ENCODE results near the gene LHFPL2. TPM values are rescaled to one million over a fixed set of nuclear protein-coding genes. Genes with fewer than 3 reads are reported as not detected.

LHFPL2 gene
- total RNA-seq, 4 donors from 2014 or later = 34.4 to 79.6 (median 51.5) TPM

DNA sequence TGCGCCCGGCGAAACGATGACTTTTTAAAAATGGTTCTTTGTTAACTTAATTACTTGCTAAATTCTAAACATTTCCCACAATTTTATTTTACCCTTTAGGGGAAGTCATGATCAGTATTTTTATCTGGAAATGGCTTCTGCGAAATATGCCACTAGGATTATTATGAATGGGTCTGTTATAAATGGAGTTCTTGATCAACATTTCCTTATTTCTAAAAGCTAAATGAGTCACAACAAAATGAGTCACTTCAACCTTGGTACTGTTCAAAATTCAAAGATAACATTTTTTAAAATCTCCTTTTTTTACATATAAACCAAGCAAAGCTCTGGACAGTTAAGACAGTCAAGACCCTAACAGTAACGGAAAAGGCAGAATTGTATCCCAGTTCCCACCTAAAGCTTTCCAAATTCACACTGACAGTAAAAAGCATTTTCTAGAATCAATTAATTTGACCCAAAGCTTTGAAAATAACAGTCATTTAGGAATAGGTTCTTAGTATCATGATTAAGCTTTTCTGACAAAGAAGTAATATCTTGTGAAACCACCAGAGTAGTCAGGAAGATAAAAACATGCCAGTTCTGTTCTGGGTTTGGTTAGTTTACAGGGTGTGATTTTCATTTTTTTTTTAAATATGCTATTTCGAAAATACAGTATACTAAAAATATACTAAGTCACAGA lies 81.7 kb downstream of the LHFPL2 start:
- peaks cover 0 to 16% (median 3%) of the 10 kb centered on the region in 4 donors for H3K4me1 ChIP-seq
- in situ Hi-C loops (cut with MboI; ENCODE audit: low pct_ligation_motif_present in 1 of 4, low pct_unique_long_range_greater_than_20kb in 1 of 4, low sequenced_read_pairs in 3 of 4) (no loop called here), intact Hi-C loops (cut with DNase I; ENCODE audit: low total_unique reads) (no loop called here)
- TF ChIP-seq EP300 (IDR thresholded peaks at IDR 0.05; ENCODE audit: low read depth) (no peak), POLR2A (IDR thresholded peaks at IDR 0.05) (no peak), POLR2AphosphoS5 (IDR thresholded peaks at IDR 0.05) (no peak)
- TF ChIP-seq, protein P1, sequence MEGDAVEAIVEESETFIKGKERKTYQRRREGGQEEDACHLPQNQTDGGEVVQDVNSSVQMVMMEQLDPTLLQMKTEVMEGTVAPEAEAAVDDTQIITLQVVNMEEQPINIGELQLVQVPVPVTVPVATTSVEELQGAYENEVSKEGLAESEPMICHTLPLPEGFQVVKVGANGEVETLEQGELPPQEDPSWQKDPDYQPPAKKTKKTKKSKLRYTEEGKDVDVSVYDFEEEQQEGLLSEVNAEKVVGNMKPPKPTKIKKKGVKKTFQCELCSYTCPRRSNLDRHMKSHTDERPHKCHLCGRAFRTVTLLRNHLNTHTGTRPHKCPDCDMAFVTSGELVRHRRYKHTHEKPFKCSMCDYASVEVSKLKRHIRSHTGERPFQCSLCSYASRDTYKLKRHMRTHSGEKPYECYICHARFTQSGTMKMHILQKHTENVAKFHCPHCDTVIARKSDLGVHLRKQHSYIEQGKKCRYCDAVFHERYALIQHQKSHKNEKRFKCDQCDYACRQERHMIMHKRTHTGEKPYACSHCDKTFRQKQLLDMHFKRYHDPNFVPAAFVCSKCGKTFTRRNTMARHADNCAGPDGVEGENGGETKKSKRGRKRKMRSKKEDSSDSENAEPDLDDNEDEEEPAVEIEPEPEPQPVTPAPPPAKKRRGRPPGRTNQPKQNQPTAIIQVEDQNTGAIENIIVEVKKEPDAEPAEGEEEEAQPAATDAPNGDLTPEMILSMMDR (IDR thresholded peaks at IDR 0.05) = no peak
- peak overlapping the region in 1 of 4 donors; percentile 11 for H3K27ac ChIP-seq
- no peak for DNase-seq
- H3K4me3 ChIP-seq = no peak overlapping the region
- no peaks in the 10 kb centered on the region for H3K36me3 ChIP-seq
- WGBS, 2 donors (ENCODE audit: low coverage in 1 of 2) = 84 to 88% methylated on average over 7 of the region's 7 CpGs
- H3K9me3 ChIP-seq = no peaks in the 10 kb centered on the region
- no peaks in the 10 kb centered on the region for H3K27me3 ChIP-seq

DNA sequence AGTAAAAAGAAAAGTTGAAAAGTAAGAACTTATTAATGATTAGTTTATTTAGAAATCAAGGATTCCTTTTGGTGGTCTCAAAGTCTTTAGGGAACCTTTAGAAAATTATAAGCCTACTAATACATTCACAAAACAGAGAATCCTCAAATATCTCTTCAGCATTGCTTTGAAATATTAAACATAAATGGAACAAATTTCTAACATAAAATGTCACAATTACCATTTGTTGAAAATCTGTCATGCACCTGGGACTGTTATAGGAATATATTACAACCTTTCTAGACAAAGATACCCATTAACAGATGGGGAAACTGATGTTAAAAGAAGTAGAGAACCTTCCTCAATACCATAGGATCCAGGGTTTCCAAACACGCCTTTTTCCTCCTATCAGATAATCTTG lies 83.2 kb downstream of the LHFPL2 start:
- H3K4me3 ChIP-seq = no peak overlapping the region
- DNase-seq = no peak
- no peaks in the 10 kb centered on the region for H3K27me3 ChIP-seq
- no peak for TF ChIP-seq POLR2A (IDR thresholded peaks at IDR 0.05)
- TF ChIP-seq EP300 (IDR thresholded peaks at IDR 0.05; ENCODE audit: low read depth) = no peak
- no peak for TF ChIP-seq POLR2AphosphoS5 (IDR thresholded peaks at IDR 0.05)
- TF ChIP-seq, protein P1 (IDR thresholded peaks at IDR 0.05) = no peak
- intact Hi-C loops (cut with DNase I; ENCODE audit: low total_unique reads) (no loop called here), in situ Hi-C loops (cut with MboI; ENCODE audit: low pct_ligation_motif_present in 1 of 4, low pct_unique_long_range_greater_than_20kb in 1 of 4, low sequenced_read_pairs in 3 of 4) (no loop called here)
- H3K4me1 ChIP-seq = peaks cover 0 to 16% (median 3%) of the 10 kb centered on the region in 4 donors
- H3K9me3 ChIP-seq = no peaks in the 10 kb centered on the region
- 93 to 95% methylated on average over 1 of the region's 1 CpG for WGBS, 2 donors (ENCODE audit: low coverage in 1 of 2)
- no peak overlapping the region for H3K27ac ChIP-seq
- no peaks in the 10 kb centered on the region for H3K36me3 ChIP-seq

DNA sequence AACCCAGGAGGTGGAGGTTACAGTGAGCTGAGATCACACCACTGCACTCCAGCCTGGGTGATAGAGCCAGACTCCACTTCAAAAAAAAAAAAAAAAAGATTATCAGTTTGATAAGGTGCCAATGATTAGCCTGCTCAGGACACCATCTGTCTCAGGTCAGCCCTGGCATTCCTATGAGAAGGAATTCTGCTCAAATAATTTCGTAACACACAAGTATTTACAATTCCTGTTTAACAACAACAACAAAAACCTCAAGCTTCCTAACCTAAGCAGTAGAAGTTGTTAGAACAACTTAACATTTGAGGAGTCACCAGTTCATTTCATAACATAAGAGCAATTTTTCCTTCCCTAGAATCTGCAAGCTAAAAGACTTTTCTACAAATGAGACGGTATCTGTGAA lies 85.0 kb downstream of the LHFPL2 start:
- in situ Hi-C loops (cut with MboI; ENCODE audit: low pct_ligation_motif_present in 1 of 4, low pct_unique_long_range_greater_than_20kb in 1 of 4, low sequenced_read_pairs in 3 of 4) (no loop called here), intact Hi-C loops (cut with DNase I; ENCODE audit: low total_unique reads) (no loop called here)
- TF ChIP-seq, protein P1 (IDR thresholded peaks at IDR 0.05) = no peak
- TF ChIP-seq POLR2AphosphoS5 (IDR thresholded peaks at IDR 0.05) (no peak), EP300 (IDR thresholded peaks at IDR 0.05; ENCODE audit: low read depth) (no peak)
- Histone ChIP-seq H3K36me3 (no peaks in the 10 kb centered on the region), H3K4me1 (peaks cover 0 to 7% (median 0%) of the 10 kb centered on the region in 4 donors), H3K27ac (no peak overlapping the region), H3K9me3 (no peaks in the 10 kb centered on the region), H3K27me3 (no peaks in the 10 kb centered on the region), H3K4me3 (no peak overlapping the region)
- 14 to 63% methylated on average over 1 to 2 of the region's 2 CpGs for WGBS, 2 donors (ENCODE audit: low coverage in 1 of 2)
- no peak for DNase-seq

DNA sequence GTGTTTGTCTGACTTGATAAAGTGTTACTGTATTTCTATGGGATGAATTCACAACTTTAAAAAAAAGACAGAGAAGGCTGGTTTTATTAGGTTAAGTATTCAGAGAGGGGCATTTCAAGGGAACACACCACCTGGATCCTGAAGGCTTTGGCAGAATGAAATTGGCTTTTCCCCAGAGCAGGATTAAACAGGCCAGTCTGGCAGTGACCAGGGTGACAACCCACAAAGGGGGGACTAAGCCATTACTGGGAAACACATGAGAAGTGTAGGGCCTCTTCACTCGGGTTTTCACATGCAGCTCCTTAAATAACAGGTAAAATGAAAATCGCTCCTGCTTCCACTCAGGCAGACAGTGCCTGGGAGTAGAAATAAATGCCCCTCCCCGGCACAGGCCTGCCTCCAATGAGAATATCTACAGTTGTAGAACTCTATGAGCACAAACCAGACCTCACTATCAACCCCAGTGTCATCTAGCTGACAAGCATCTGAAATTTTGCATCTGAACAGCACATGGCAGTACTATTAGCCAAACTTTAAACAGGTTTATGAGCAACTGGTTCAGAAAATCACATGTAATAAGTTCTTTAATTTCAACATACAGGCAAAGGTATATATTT lies 85.8 kb downstream of the LHFPL2 start:
- intact Hi-C loops (cut with DNase I; ENCODE audit: low total_unique reads) = no loop called here
- 83% methylated on average over 3 of the region's 3 CpGs; no CpG with 5 or more reads in 1 of the 2 donors for WGBS, 2 donors (ENCODE audit: low coverage in 1 of 2)

More for the DNA sequence above, 85.8 kb downstream of the LHFPL2 start:
- H3K9me3 ChIP-seq = no peaks in the 10 kb centered on the region
- H3K27me3 ChIP-seq = no peaks in the 10 kb centered on the region
- no peak overlapping the region for H3K27ac ChIP-seq
- H3K4me1 ChIP-seq = peaks cover 0 to 7% (median 0%) of the 10 kb centered on the region in 4 donors
- TF ChIP-seq EP300 (IDR thresholded peaks at IDR 0.05; ENCODE audit: low read depth) (no peak), POLR2A (IDR thresholded peaks at IDR 0.05) (no peak), POLR2AphosphoS5 (IDR thresholded peaks at IDR 0.05) (no peak)
- TF ChIP-seq, protein P1 (IDR thresholded peaks at IDR 0.05) = no peak
- in situ Hi-C loops (cut with MboI; ENCODE audit: low pct_ligation_motif_present in 1 of 4, low pct_unique_long_range_greater_than_20kb in 1 of 4, low sequenced_read_pairs in 3 of 4) = no loop called here
- DNase-seq = no peak
- no peak overlapping the region for H3K4me3 ChIP-seq
- no peaks in the 10 kb centered on the region for H3K36me3 ChIP-seq

Data from transverse colon (tissue), 4 donors.